ENCODE results near the gene SPATA13.

SPATA13 gene

DNA sequence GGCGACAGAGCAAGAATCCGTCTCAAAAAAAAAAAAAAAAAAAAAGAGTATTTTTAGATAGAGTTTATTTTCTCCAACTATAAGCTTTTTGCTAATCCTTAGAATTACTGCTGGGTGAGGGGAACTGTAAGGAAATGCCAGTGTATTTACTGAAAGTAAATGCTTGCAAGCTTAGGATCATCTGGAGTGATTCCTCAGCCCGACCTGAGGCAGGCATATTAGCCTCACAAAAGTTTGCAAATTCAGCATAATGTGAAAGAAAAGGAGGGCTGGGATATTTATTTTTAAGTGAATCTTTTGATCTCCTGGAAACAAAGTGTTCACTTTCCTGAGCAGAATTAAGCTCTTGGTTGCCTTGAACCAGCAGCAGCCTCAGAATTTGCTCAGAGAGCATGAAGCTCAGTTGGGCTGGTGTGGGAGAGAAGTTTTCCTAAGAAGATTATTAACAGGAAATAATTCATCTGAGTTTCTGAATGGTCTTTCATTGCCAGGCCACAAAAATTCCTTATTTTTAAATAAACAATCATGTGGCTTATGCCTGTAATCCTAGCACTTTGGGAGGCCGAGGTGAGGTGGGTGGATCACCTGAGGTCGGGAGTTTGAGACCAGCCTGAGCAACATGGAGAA is 24.7 kb upstream of the SPATA13 start:
- CTCF ChIA-PET = interaction anchor here (0.7 to 1.4 kb wide), 3 partner anchors 9 to 93 kb away, joined by 3 read pairs; no protein-coding TSS in a partner anchor
- POLR2A ChIA-PET = no interaction called here
- TF ChIP-seq, protein P1, sequence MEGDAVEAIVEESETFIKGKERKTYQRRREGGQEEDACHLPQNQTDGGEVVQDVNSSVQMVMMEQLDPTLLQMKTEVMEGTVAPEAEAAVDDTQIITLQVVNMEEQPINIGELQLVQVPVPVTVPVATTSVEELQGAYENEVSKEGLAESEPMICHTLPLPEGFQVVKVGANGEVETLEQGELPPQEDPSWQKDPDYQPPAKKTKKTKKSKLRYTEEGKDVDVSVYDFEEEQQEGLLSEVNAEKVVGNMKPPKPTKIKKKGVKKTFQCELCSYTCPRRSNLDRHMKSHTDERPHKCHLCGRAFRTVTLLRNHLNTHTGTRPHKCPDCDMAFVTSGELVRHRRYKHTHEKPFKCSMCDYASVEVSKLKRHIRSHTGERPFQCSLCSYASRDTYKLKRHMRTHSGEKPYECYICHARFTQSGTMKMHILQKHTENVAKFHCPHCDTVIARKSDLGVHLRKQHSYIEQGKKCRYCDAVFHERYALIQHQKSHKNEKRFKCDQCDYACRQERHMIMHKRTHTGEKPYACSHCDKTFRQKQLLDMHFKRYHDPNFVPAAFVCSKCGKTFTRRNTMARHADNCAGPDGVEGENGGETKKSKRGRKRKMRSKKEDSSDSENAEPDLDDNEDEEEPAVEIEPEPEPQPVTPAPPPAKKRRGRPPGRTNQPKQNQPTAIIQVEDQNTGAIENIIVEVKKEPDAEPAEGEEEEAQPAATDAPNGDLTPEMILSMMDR (IDR thresholded peaks at IDR 0.05; ENCODE audit: insufficient read depth, low read length, missing control alignments) = no peak
- no peak for DNase-seq (ENCODE audit: low read depth, low spot score)
- no peak overlapping the region for H3K4me3 ChIP-seq (ENCODE audit: low read depth, low read length)

DNA sequence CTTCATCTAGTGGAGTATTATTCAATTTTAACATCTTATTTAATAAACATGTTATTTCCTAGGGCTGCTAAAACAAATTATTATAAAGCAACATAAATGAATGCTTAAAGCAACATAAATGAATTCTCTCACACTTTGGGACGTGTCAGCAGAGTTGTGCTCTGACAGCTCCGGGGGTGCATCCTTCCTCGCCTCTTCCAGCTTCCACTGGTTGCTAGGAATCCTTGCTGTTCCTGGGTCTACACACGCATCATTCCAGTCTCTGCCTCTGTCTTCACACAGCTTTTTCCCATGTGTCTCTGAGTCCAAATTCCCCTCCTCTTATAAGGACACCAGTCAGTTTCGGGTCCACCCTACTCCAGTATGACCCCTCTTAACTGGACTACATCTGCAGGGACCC is 21.6 kb upstream of the SPATA13 start:
- DNase-seq (ENCODE audit: low read depth, low spot score) = no peak
- H3K4me3 ChIP-seq (ENCODE audit: low read depth, low read length) = no peak overlapping the region
- TF ChIP-seq, protein P1 (IDR thresholded peaks at IDR 0.05; ENCODE audit: insufficient read depth, low read length, missing control alignments) = no peak
- ChIA-PET POLR2A (no interaction called here), CTCF (no interaction called here)

DNA sequence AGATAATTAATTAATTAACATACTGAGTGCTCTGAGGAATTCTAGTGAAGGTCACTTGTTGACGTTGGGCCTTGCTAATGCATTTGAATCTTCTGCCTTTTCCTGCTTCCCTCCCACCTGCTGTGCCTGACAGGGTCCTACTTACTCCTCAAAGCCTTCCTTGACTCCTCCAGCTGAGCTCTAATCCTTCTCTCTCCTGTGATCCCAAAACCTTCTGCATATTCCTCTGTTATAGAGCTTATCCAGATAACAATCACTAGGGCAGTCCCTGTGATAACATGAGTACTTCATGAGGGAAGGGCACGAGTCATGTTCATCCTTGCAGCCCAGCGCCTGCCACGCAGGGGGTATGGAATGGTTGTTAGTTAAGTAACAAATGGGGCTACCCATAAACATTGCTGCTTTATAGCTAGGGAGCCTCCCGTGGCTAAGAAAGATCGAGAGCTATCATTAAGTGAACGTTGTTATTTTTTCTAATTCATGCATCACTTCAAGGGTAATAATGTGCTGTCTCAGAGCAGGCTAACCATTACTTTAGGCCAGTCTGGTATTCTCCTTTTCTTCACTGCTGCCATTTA is 19.1 kb upstream of the SPATA13 start:
- CTCF ChIA-PET = interaction anchor here (1.3 kb wide), 1 partner anchor 12 kb away, joined by 4 read pairs; no protein-coding TSS in a partner anchor
- no peak for DNase-seq (ENCODE audit: low read depth, low spot score)
- no peak overlapping the region for H3K4me3 ChIP-seq (ENCODE audit: low read depth, low read length)
- POLR2A ChIA-PET = no interaction called here
- TF ChIP-seq, protein P1 (IDR thresholded peaks at IDR 0.05; ENCODE audit: insufficient read depth, low read length, missing control alignments) = no peak

DNA sequence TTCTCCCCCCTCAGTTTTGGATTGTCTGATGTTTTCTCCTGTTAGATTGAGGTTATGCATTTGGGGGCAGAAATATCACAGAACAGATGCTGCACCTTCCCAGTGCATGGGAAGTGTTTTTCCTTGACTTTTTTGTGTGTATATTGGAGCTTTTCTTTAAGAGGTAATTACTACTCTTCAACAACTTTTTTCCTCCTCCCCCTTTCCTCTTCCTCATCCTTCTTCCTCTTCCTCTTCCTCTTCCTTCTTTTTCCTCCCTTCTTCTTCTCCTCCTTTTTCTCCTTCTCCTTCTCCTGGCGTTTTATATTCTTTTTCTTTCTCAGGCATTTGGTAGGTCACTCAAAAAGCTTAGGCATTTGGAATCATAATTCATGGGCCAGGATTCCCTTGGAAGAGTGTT is 18.1 kb upstream of the SPATA13 start:
- POLR2A ChIA-PET = no interaction called here
- TF ChIP-seq, protein P1 (IDR thresholded peaks at IDR 0.05; ENCODE audit: insufficient read depth, low read length, missing control alignments) = no peak
- DNase-seq (ENCODE audit: low read depth, low spot score) = no peak
- no peak overlapping the region for H3K4me3 ChIP-seq (ENCODE audit: low read depth, low read length)
- CTCF ChIA-PET = interaction anchor here (1.3 kb wide), 1 partner anchor 13 kb away, joined by 4 read pairs; no protein-coding TSS in a partner anchor

DNA sequence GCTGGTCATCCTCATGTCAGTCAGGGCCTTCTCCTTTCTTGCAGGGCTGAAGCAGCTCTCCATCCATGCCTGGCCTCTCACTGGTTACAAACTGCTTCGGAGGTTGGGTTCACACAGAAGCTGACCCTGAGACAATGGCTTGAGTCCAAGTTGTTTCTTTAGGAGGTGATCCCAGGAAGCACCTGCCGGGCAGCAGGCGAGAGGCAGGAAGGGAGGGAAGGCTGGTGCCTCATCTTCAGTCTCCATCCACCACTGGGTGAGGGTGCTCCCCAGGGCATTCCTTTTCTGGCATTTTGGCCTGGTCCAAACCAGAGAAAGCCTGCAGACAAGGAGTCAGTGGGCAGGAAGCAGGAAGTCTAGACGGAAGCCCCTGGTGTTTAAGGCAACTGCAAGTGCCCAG is 17.6 kb upstream of the SPATA13 start:
- TF ChIP-seq, protein P1 (IDR thresholded peaks at IDR 0.05; ENCODE audit: insufficient read depth, low read length, missing control alignments) = no peak
- DNase-seq (ENCODE audit: low read depth, low spot score) = no peak
- no peak overlapping the region for H3K4me3 ChIP-seq (ENCODE audit: low read depth, low read length)
- CTCF ChIA-PET = no interaction called here
- POLR2A ChIA-PET = no interaction called here

DNA sequence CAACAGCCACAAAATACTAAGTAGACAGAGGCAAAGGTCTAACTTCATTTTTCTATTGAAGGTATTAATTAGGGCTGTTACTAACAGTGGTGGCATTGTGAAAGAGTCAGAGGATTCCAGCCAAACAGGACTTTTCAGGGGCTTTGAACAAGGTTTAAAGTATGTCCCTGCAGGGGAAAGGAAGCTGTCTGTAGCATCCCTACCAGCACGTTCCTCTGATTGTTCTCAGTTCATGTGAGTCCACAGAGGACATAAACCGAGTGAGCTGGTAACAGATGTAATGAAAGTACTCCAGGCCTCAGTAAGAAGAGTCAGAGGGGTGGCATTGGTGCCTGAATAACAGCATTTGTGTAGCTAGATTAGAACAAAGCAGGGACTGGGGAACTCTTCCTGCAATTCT is 15.3 kb upstream of the SPATA13 start:
- H3K4me3 ChIP-seq (ENCODE audit: low read depth, low read length) = no peak overlapping the region
- ChIA-PET POLR2A (no interaction called here), CTCF (interaction anchor here (0.6 to 2.2 kb wide), 2 partner anchors 9 to 84 kb away, joined by 3 to 5 read pairs; no protein-coding TSS in a partner anchor)
- no peak for DNase-seq (ENCODE audit: low read depth, low spot score)
- TF ChIP-seq, protein P1 (IDR thresholded peaks at IDR 0.05; ENCODE audit: insufficient read depth, low read length, missing control alignments) = no peak

Data from AG04449 (cell line).